K562 (cell line): ENCODE measurements around the gene THAP2. TPM values are rescaled to one million over a fixed set of nuclear protein-coding genes. Genes with fewer than 3 reads are reported as not detected.
A peak's percentile ranks its signal among the peaks of the same experiment; 100 is the strongest.

Experiments
- ATAC-seq: fragments of 200-7000 bp; cut with Tn5 transposase; 3 replicates; pipeline ENCODE4 v1.9.1; 2020; ENCODE audit warnings: moderate library complexity
- BruUV-seq: library from RNA; stranded (reverse); fragments of 400-500 nt; replicated peaks from 2 replicates; lab custom pipeline; 2021; lab: Mats Ljungman, UMichigan
- CTCF ChIA-PET: fragments of 300-600 bp; formaldehyde crosslinking; extraction: SDS; loops from one replicate; lab custom pipeline; 2021; ENCODE audit warnings: low intra/inter-chr PET ratio; lab: Yijun Ruan, JAX
- POLR2A ChIA-PET: fragments of 300-600, 350-650 bp; sonication (Branson Sonifier 250); formaldehyde crosslinking; extraction: SDS; loops from one replicate; lab custom pipeline; 2021; ENCODE audit warnings: antibody characterized with exemption, inconsistent platforms; lab: Yijun Ruan, JAX
- DNase-seq, 4 experiments: peaks; one replicate each; pipeline versions ENCODE4 v3.0.0 to v3.0.0-alpha.2; 2011 to 2018; ENCODE audit warnings: low spot score in 3 of 4, mixed read lengths in 3 of 4; ENCODE audit errors: extremely low read depth in 1 of 4
- FAIRE-seq: peaks from 2 replicates; lab custom pipeline; 2011; peaks lifted over from hg19 to GRCh38; lab: Jason Lieb, UNC
- H2AFZ ChIP-seq: 2 replicates; pipeline ENCODE4 v1.6.0; 2011; ENCODE audit warnings: low read depth, low read length, control low read depth, inconsistent platforms
- H3K27ac ChIP-seq: fragments of 200-600 bp; 3 replicates; pipeline ENCODE4 v1.8.0; 2011; ENCODE audit warnings: low read depth, mild to moderate bottlenecking, control low read depth, inconsistent platforms, low read length, moderate library complexity, mixed read lengths; ENCODE audit errors: extremely low read depth
- H3K27me3 ChIP-seq, 2 experiments: fragments of 300-600 bp in 1 of 2; 2 replicates in 1 of 2; 3 replicates in 1 of 2; pipeline versions ENCODE4 v1.6.0 to v1.8.0; 2011; ENCODE audit warnings: inconsistent platforms in 2 of 2, low read length in 2 of 2, mild to moderate bottlenecking in 1 of 2, mixed read lengths in 1 of 2, moderate library complexity in 1 of 2; ENCODE audit not compliant: control insufficient read depth in 2 of 2, insufficient read depth in 2 of 2
- H3K36me3 ChIP-seq: fragments of 300-600 bp; 3 replicates; pipeline ENCODE4 v1.8.0; 2011; ENCODE audit warnings: mild to moderate bottlenecking, low read length, inconsistent platforms; ENCODE audit not compliant: control insufficient read depth, insufficient read depth
- H3K4me1 ChIP-seq, 2 experiments: fragments of 200-600 bp in 1 of 2; replicated peaks in 1 of 2; 2 replicates in 1 of 2; 3 replicates in 1 of 2; pipeline versions ENCODE4 v1.5.1 to v1.8.0; 2011; ENCODE audit warnings: inconsistent platforms in 2 of 2, low read length in 2 of 2, mild to moderate bottlenecking in 1 of 2, mixed read lengths in 1 of 2, moderate library complexity in 1 of 2; ENCODE audit not compliant: control insufficient read depth in 2 of 2, insufficient read depth in 2 of 2
- H3K4me2 ChIP-seq: 2 replicates; pipeline ENCODE4 v1.6.1; 2011; ENCODE audit warnings: low read length, control low read depth, inconsistent platforms, mixed read lengths; ENCODE audit not compliant: insufficient read depth
- H3K4me3 ChIP-seq: fragments of 200-600 bp; sonication (generic), shearing (Covaris generic); 2 replicates; pipeline ENCODE4 v1.5.1; 2016; ENCODE audit warnings: control low read depth, inconsistent platforms
- H3K79me2 ChIP-seq: fragments of 200-600 bp; 3 replicates; pipeline ENCODE4 v1.8.0; 2011; ENCODE audit warnings: low read length, inconsistent platforms; ENCODE audit not compliant: control insufficient read depth, insufficient read depth
- H3K9ac ChIP-seq, 2 experiments: 2 replicates each; pipeline versions ENCODE4 v1.6.0 to v1.6.1; 2011; ENCODE audit warnings: low read depth in 2 of 2, low read length in 2 of 2, control low read depth in 1 of 2, inconsistent platforms in 1 of 2, mild to moderate bottlenecking in 1 of 2, mixed read lengths in 1 of 2; ENCODE audit not compliant: insufficient read depth in 1 of 2
- H3K9me1 ChIP-seq: one replicate; pipeline ENCODE4 v1.6.0; 2011; ENCODE audit warnings: inconsistent platforms, mild to moderate bottlenecking, low read length, moderate library complexity; ENCODE audit not compliant: control insufficient read depth, insufficient read depth
- H3K9me3 ChIP-seq: replicated peaks from 2 replicates; pipeline ENCODE4 v1.5.1; 2011; ENCODE audit warnings: low read depth, low read length, inconsistent platforms; ENCODE audit not compliant: control insufficient read depth, insufficient read depth
- H4K20me1 ChIP-seq: replicated peaks from 2 replicates; pipeline ENCODE4 v1.6.1; 2011; ENCODE audit warnings: low read length, inconsistent platforms, mixed read lengths; ENCODE audit not compliant: control insufficient read depth, insufficient read depth
- AFF4 ChIP-seq: sonication (generic); formaldehyde crosslinking; IDR thresholded peaks from 2 replicates; pipeline ENCODE4 v1.8.0; 2023; ENCODE audit warnings: mild to moderate bottlenecking, missing genetic modification reagents
- CEBPZ ChIP-seq: fragments of 150-350 bp; IDR thresholded peaks from 2 replicates; pipeline ENCODE4 v1.6.1; 2014; ENCODE audit warnings: low read depth, mild to moderate bottlenecking, low read length, borderline replicate concordance
- FOXJ2 ChIP-seq: fragments of 200-800 bp; sonication (Bioruptor generic); IDR thresholded peaks from 2 replicates; pipeline ENCODE4 v1.6.1; 2016; ENCODE audit warnings: missing genetic modification characterization, missing compliant biosample characterization
- HDAC3 ChIP-seq: fragments of 450-650 bp; IDR thresholded peaks from 2 replicates; pipeline ENCODE4 v1.6.1; 2018; ENCODE audit warnings: borderline replicate concordance, mild to moderate bottlenecking, moderate library complexity; ENCODE audit not compliant: partially characterized antibody
- KLF10 ChIP-seq: fragments of 250-450 bp; sonication (Bioruptor Pico); IDR thresholded peaks from 2 replicates; pipeline ENCODE4 v1.6.1; 2021; ENCODE audit warnings: matching md5 sums
- NFXL1 ChIP-seq: fragments of 450-650 bp; formaldehyde crosslinking; IDR thresholded peaks from 2 replicates; pipeline ENCODE4 v1.4.0; 2021; ENCODE audit warnings: mild to moderate bottlenecking
- NUFIP1 ChIP-seq: fragments of 450-650 bp; IDR thresholded peaks from 2 replicates; pipeline ENCODE4 v1.6.1; 2018; ENCODE audit not compliant: partially characterized antibody
- PYGO2 ChIP-seq: fragments of 450-650 bp; IDR thresholded peaks from 2 replicates; pipeline ENCODE4 v1.6.1; 2016; ENCODE audit warnings: mild to moderate bottlenecking, missing genetic modification characterization, moderate library complexity, missing compliant biosample characterization
- RHOXF2B ChIP-seq: fragments of 250-450 bp; sonication (Bioruptor Pico); conservative IDR thresholded peaks from 2 replicates; pipeline ENCODE4 v1.5.1; 2021
- STAG1 ChIP-seq: sonication (generic); formaldehyde crosslinking; IDR thresholded peaks from 2 replicates; pipeline ENCODE4 v1.5.0; 2020; ENCODE audit warnings: missing genetic modification reagents, borderline replicate concordance
- TARDBP ChIP-seq: fragments of 450-650 bp; IDR thresholded peaks from 2 replicates; pipeline ENCODE4 v1.6.1; 2016
- TCF7L2 ChIP-seq: fragments of 150-350 bp; IDR thresholded peaks from 2 replicates; pipeline ENCODE4 v1.6.1; 2016; ENCODE audit warnings: low read depth, mild to moderate bottlenecking, low read length, moderate library complexity
- TSC22D4 ChIP-seq: fragments of 450-650 bp; IDR thresholded peaks from 2 replicates; pipeline ENCODE4 v1.6.1; 2016; ENCODE audit warnings: missing genetic modification characterization, missing biosample characterization, control low read depth
- ZC3H8 ChIP-seq: fragments of 450-650 bp; IDR thresholded peaks from 2 replicates; pipeline ENCODE4 v1.6.1; 2017
- in situ Hi-C: fragments of 300-500 bp; cut with MboI; formaldehyde crosslinking; loops from 4 replicates; pipeline ENCODE4 v1.15.0; 2018; ENCODE audit warnings: inconsistent platforms, mixed read lengths
- intact Hi-C: fragments of 100-400 bp; cut with micrococcal nuclease; formaldehyde crosslinking; loops from 2 replicates; pipeline ENCODE4 v1.14.2; 2022
- polyA plus RNA-seq, 8 experiments: library from polyadenylated mRNA; depleted of rRNA in 4 of 8; stranded (reverse) in 5 of 8; unstranded in 3 of 8; fragments of >200 nt; fragmentation: Nextera tagmentation in 2 of 8; fragmentation: Illumina TruSeq in 1 of 8; extraction: Ambion mirVana in 2 of 8; extraction: Trizol in 1 of 8; gene quantifications; 2 replicates each; pipeline versions ENCODE4 v1.2.1 to v1.2.3, GENCODE V29; 2011 to 2014; ENCODE audit warnings: inconsistent platforms in 1 of 8, missing spikeins in 1 of 8
- total RNA-seq, 7 experiments: library from RNA; depleted of rRNA in 6 of 7; stranded (reverse); fragments of >200 nt in 6 of 7; fragmentation: Illumina TruSeq in 2 of 7; extraction: Trizol in 2 of 7; gene quantifications; 2 replicates each; pipeline versions ENCODE4 v1.2.1 to v1.2.3, GENCODE V29; 2011 to 2021; ENCODE audit warnings: low replicate concordance in 1 of 7

Gene THAP2
- total and polyA plus RNA-seq, 9 of the 15 experiments (the other 6 are each of a cell fraction or from before 2014, with no cell fraction given) = 1.8 to 18.9 (median 7.3) TPM

GRCh38 chr12:71718611-71719010, 54.5 kb downstream of the THAP2 start:
- Histone ChIP-seq H3K79me2 (no peaks in the 10 kb centered on the region), H4K20me1 (no peaks in the 10 kb centered on the region), H3K4me3 (no peak overlapping the region), H3K9ac (no peak overlapping the region), H3K27ac (no peak overlapping the region), H3K4me2 (no peak overlapping the region), H3K4me1 (peaks cover 0 to 9% of the 10 kb centered on the region in 2 experiments; a peak in 2 of 5 replicates), H2AFZ (peak overlapping the region; percentile 11; the same call in 1 of the 2 replicates), H3K9me1 (no peaks in the 10 kb centered on the region), H3K9me3 (no peaks in the 10 kb centered on the region)
- ChIA-PET POLR2A (interaction anchor here (1.1 kb wide), 1 partner anchor 11 kb away, joined by 3 read pairs; no protein-coding TSS in a partner anchor), CTCF (no interaction called here)
- no TSS peak for BruUV-seq
- no peak for FAIRE-seq
- TF ChIP-seq RHOXF2B (CRISPR knock-in tag) (no peak), KLF10 (CRISPR knock-in tag) (no peak), TSC22D4 (tag) (no peak), STAG1 (CRISPR knock-in tag) (no peak), FOXJ2 (tag) (no peak), PYGO2 (tag) (no peak), AFF4 (CRISPR knock-in tag) (no peak), HDAC3 (no peak), ZC3H8 (no peak), NUFIP1 (no peak), TCF7L2 (no peak), TARDBP (no peak), NFXL1 (CRISPR knock-in tag) (no peak), CEBPZ (no peak)
- TF ChIP-seq, all 486 proteins: peak for 0
- in situ Hi-C loops (no loop called here), intact Hi-C loops (no loop called here)
- Histone ChIP-seq H3K27me3 (no peaks in the 10 kb centered on the region), H3K36me3 (no peaks in the 10 kb centered on the region)
- DNase-seq = no peak
- ATAC-seq = no peak
